PC-9 (cell line): ENCODE results near the gene CYB561. TPM values are rescaled to one million over a fixed set of nuclear protein-coding genes. Genes with fewer than 3 reads are reported as not detected.

Source experiments
- BruUV-seq: library from RNA; stranded (reverse); fragments of 400-500 nt; replicated peaks from 2 replicates; lab custom pipeline; 2021; lab: Mats Ljungman, UMichigan
- CTCF ChIA-PET: fragments of 300-600 bp; sonication (Branson Sonifier 250); formaldehyde crosslinking; loops from one replicate; lab custom pipeline; 2022; ENCODE audit warnings: antibody characterized with exemption; lab: Charles Lee
- POLR2A ChIA-PET: fragments of 300-600 bp; sonication (Branson Sonifier 250); formaldehyde crosslinking; loops from one replicate; lab custom pipeline; 2022; ENCODE audit warnings: antibody characterized with exemption; ENCODE audit not compliant: unreplicated experiment; lab: Charles Lee
- DNase-seq, 2 experiments: peaks; one replicate each; pipeline versions ENCODE4 v3.0.0 to v3.0.0-alpha.2; 2015 to 2022; ENCODE audit warnings: mixed read lengths in 1 of 2
- H2AFZ ChIP-seq: fragments of 200-600 bp; sonication (generic); 2 replicates; pipeline ENCODE4 v1.8.1; 2017; ENCODE audit warnings: antibody characterized with exemption
- H3F3A ChIP-seq: fragments of 200-600 bp; sonication (generic); 2 replicates; pipeline ENCODE4 v1.8.1; 2017; ENCODE audit warnings: antibody characterized with exemption, mild to moderate bottlenecking, low read depth; ENCODE audit not compliant: insufficient read depth
- H3K27ac ChIP-seq: fragments of 200-600 bp; sonication (generic); 2 replicates; pipeline ENCODE4 v1.6.1; 2016; ENCODE audit warnings: mixed run types
- H3K27me3 ChIP-seq: fragments of 200-600 bp; sonication (generic); 2 replicates; pipeline ENCODE4 v1.6.1; 2016; ENCODE audit warnings: low read depth, mixed run types; ENCODE audit not compliant: insufficient read depth
- H3K36me3 ChIP-seq: fragments of 200-600 bp; sonication (generic); 2 replicates; pipeline ENCODE4 v1.6.1; 2016; ENCODE audit warnings: low read depth, mixed run types
- H3K4me1 ChIP-seq: fragments of 200-600 bp; sonication (generic); replicated peaks from 2 replicates; pipeline ENCODE4 v1.6.1; 2016; ENCODE audit warnings: mixed run types; ENCODE audit not compliant: insufficient read depth
- H3K4me2 ChIP-seq: fragments of 200-600 bp; sonication (generic); 2 replicates; pipeline ENCODE4 v1.6.1; 2017; ENCODE audit warnings: mixed run types
- H3K4me3 ChIP-seq: fragments of 200-600 bp; sonication (generic); 2 replicates; pipeline ENCODE4 v1.6.1; 2016; ENCODE audit warnings: mixed run types
- H3K79me2 ChIP-seq: fragments of 200-600 bp; sonication (generic); 2 replicates; pipeline ENCODE4 v1.6.1; 2017; ENCODE audit warnings: low read depth, mixed run types
- H3K9me2 ChIP-seq: fragments of 200-600 bp; sonication (generic); 2 replicates; pipeline ENCODE4 v1.8.1; 2017; ENCODE audit warnings: mild to moderate bottlenecking; ENCODE audit not compliant: insufficient read depth
- H3K9me3 ChIP-seq: fragments of 200-600 bp; sonication (generic); 2 replicates; pipeline ENCODE4 v1.8.1; 2016; ENCODE audit warnings: low read depth; ENCODE audit not compliant: insufficient read depth
- H4K20me1 ChIP-seq: fragments of 200-600 bp; sonication (generic); 2 replicates; pipeline ENCODE4 v1.8.1; 2017; ENCODE audit not compliant: insufficient read depth
- CTCF ChIP-seq: fragments of 200-600 bp; sonication (generic); conservative IDR thresholded peaks from 2 replicates; pipeline ENCODE4 v1.6.1; 2017; ENCODE audit warnings: mixed run types, antibody characterized with exemption, mild to moderate bottlenecking, moderate library complexity
- EZH2 ChIP-seq: fragments of 200-600 bp; sonication (generic); IDR thresholded peaks from 2 replicates; pipeline ENCODE4 v1.8.0; 2017; ENCODE audit warnings: antibody characterized with exemption, low read depth
- intact Hi-C: fragments of 100-400 bp; cut with micrococcal nuclease; formaldehyde crosslinking; loops from one replicate; pipeline ENCODE4 v1.10.0; 2022; ENCODE audit not compliant: unreplicated experiment
- total RNA-seq: library from RNA; stranded (reverse); gene quantifications from 2 replicates; pipeline ENCODE4 v1.2.3, GENCODE V29; 2021

The CYB561 gene
- total RNA-seq, 1 experiment from 2014 or later: 71.6 TPM

GRCh38 chr17:63390090-63390489 is 56.0 kb downstream of the CYB561 start:
- no peak for TF ChIP-seq CTCF
- no peak for TF ChIP-seq EZH2
- ChIA-PET CTCF (no interaction called here), POLR2A (no interaction called here)
- H3K4me2 ChIP-seq: no peak overlapping the region
- peaks cover 17% of the 10 kb centered on the region for H4K20me1 ChIP-seq
- 0 out of 2 replicates have a peak, but pooled peaks cover 3% of the 10 kb centered on the region for H3F3A ChIP-seq
- no peak overlapping the region for H2AFZ ChIP-seq
- peaks cover 29% of the 10 kb centered on the region for H3K36me3 ChIP-seq
- no TSS peak for BruUV-seq
- no peak overlapping the region for H3K4me3 ChIP-seq
- H3K4me1 ChIP-seq: no peaks in the 10 kb centered on the region
- no peak for DNase-seq
- H3K27me3 ChIP-seq: no peaks in the 10 kb centered on the region
- H3K9me2 ChIP-seq: no peaks in the 10 kb centered on the region
- H3K79me2 ChIP-seq: no peaks in the 10 kb centered on the region
- intact Hi-C loops: no loop called here
- H3K27ac ChIP-seq: no peak overlapping the region
- no peaks in the 10 kb centered on the region for H3K9me3 ChIP-seq

- H3F3A ChIP-seq: 0 out of 2 replicates have a peak, but pooled peaks cover 3% of the 10 kb centered on the region
- H3K27me3 ChIP-seq: no peaks in the 10 kb centered on the region
- ChIA-PET POLR2A (no interaction called here), CTCF (no interaction called here)
- peaks cover 24% of the 10 kb centered on the region for H4K20me1 ChIP-seq
- no peaks in the 10 kb centered on the region for H3K79me2 ChIP-seq
- H2AFZ ChIP-seq: no peak overlapping the region
- no peak overlapping the region for H3K27ac ChIP-seq
- no peaks in the 10 kb centered on the region for H3K9me3 ChIP-seq
- H3K9me2 ChIP-seq: no peaks in the 10 kb centered on the region
- no peaks in the 10 kb centered on the region for H3K4me1 ChIP-seq
- no peak overlapping the region for H3K4me3 ChIP-seq
- intact Hi-C loops: no loop called here
- no TSS peak for BruUV-seq
- no peak overlapping the region for H3K4me2 ChIP-seq
- no peak for DNase-seq
- peaks cover 24% of the 10 kb centered on the region for H3K36me3 ChIP-seq
- no peak for TF ChIP-seq EZH2
- TF ChIP-seq CTCF: no peak
These were observed 58.3 kb downstream of the CYB561 start for GRCh38 chr17:63387656-63388340.

- BruUV-seq: no TSS peak
- no peaks in the 10 kb centered on the region for H3K9me3 ChIP-seq
- TF ChIP-seq CTCF (no peak), EZH2 (no peak)
- no peak for DNase-seq
- H3K4me3 ChIP-seq: no peak overlapping the region
- H3K4me1 ChIP-seq: no peaks in the 10 kb centered on the region
- no peak overlapping the region for H2AFZ ChIP-seq
- H3K27ac ChIP-seq: no peak overlapping the region
- ChIA-PET POLR2A (interaction anchor here (0.9 kb wide), 1 partner anchor 720 kb away, joined by 5 read pairs; no protein-coding TSS in a partner anchor), CTCF (no interaction called here)
- H3K27me3 ChIP-seq: no peaks in the 10 kb centered on the region
- H4K20me1 ChIP-seq: peaks cover 27% of the 10 kb centered on the region
- no peaks in the 10 kb centered on the region for H3F3A ChIP-seq
- H3K36me3 ChIP-seq: peaks cover 29% of the 10 kb centered on the region; the same call in 1 of the 2 replicates
- H3K4me2 ChIP-seq: no peak overlapping the region
- H3K79me2 ChIP-seq: no peaks in the 10 kb centered on the region
- H3K9me2 ChIP-seq: no peaks in the 10 kb centered on the region
- intact Hi-C loops: no loop called here
These were observed 63.3 kb downstream of the CYB561 start for GRCh38 chr17:63382826-63383225.

Other genes with a start within 250 kb of the CYB561 start
- gene ACE, start 30.8 kb upstream of the CYB561 start, total RNA-seq: 0.76 and 1.4 TPM in 2 replicates
- gene KCNH6, start 77.1 kb upstream of the CYB561 start, total RNA-seq: not detected in 2 replicates
- gene DCAF7, start 104.2 kb upstream of the CYB561 start, total RNA-seq: 62.2 and 78.9 TPM in 2 replicates
- gene TACO1, start 154.6 kb upstream of the CYB561 start, total RNA-seq: 25.0 and 27.1 TPM in 2 replicates
- 12.9 and 14.1 TPM in 2 replicates for gene MAP3K3, start 176.1 kb upstream of the CYB561 start, total RNA-seq